Activated CD8-positive, alpha-beta memory T cell treated with anti-CD3 and anti-CD28 coated beads for 24 hours (primary cell): Measurements from ENCODE around the gene CHMP4A.

ENCODE experiments used
- DNase-seq: peaks from one replicate; pipeline ENCODE4 v3.0.0-alpha.2; 2020

CHMP4A gene

GRCh38 chr14:24212924-24213865, at the start of gene CHMP4A:
TSS of gene CHMP4A (minus strand) at chr14:24213488. CDS start at chr14:24213439, 49 bp downstream.
- DNase-seq = peak; percentile 96

- DNase-seq = no peak
Measured at GRCh38 chr14:24261969-24262327, 48.7 kb upstream of the CHMP4A start.

GRCh38 chr14:24261256-24261968, 48.1 kb upstream of the CHMP4A start:
- DNase-seq = no peak

- no peak for DNase-seq
Measured at GRCh38 chr14:24260780-24261157, 47.5 kb upstream of the CHMP4A start.

- no peak for DNase-seq
Measured at GRCh38 chr14:24260026-24260779, 46.9 kb upstream of the CHMP4A start.

- DNase-seq = no peak
Measured at GRCh38 chr14:24259282-24260025, 46.2 kb upstream of the CHMP4A start.

GRCh38 chr14:24258548-24259265, 45.4 kb upstream of the CHMP4A start:
- DNase-seq = no peak

- DNase-seq = no peak
Measured at GRCh38 chr14:24258119-24258518, 44.8 kb upstream of the CHMP4A start.

GRCh38 chr14:24256960-24257359, 43.7 kb upstream of the CHMP4A start:
- no peak for DNase-seq

GRCh38 chr14:24255931-24256711, 42.8 kb upstream of the CHMP4A start:
- no peak for DNase-seq

- no peak for DNase-seq
Measured at GRCh38 chr14:24255438-24255837, 42.1 kb upstream of the CHMP4A start.

GRCh38 chr14:24254630-24255392, 41.5 kb upstream of the CHMP4A start:
- no peak for DNase-seq

GRCh38 chr14:24253936-24254335, 40.6 kb upstream of the CHMP4A start:
- no peak for DNase-seq

GRCh38 chr14:24252289-24253124, 39.2 kb upstream of the CHMP4A start:
- DNase-seq = no peak

GRCh38 chr14:24251880-24252288, 38.6 kb upstream of the CHMP4A start:
- no peak for DNase-seq

GRCh38 chr14:24250354-24250753, 37.1 kb upstream of the CHMP4A start:
- no peak for DNase-seq

GRCh38 chr14:24249230-24250021, 36.1 kb upstream of the CHMP4A start:
- no peak for DNase-seq

- DNase-seq = no peak
Measured at GRCh38 chr14:24247422-24247821, 34.1 kb upstream of the CHMP4A start.
